H1 (cell line): ENCODE results near the gene PROCR. TPM values are rescaled to one million over a fixed set of nuclear protein-coding genes. Genes with fewer than 3 reads are reported as not detected.

Experiments used
- CTCF ChIA-PET: fragments of 300-600 bp; sonication (Branson Sonifier 250); formaldehyde crosslinking; loops from one replicate; lab custom pipeline; 2021; ENCODE audit not compliant: partially characterized antibody; lab: Charles Lee
- POLR2A ChIA-PET: fragments of 300-600 bp; sonication (Branson Sonifier 250); formaldehyde crosslinking; loops from one replicate; lab custom pipeline; 2021; ENCODE audit warnings: inconsistent platforms; ENCODE audit not compliant: partially characterized antibody; lab: Charles Lee
- DNase-seq, 2 experiments: peaks; one replicate each; pipeline versions ENCODE4 v3.0.0 to v3.0.0-alpha.2; 2010 to 2022; ENCODE audit warnings: low spot score in 2 of 2, low read depth in 1 of 2, mixed read lengths in 1 of 2
- FAIRE-seq: peaks from 2 replicates; lab custom pipeline; 2011; peaks lifted over from hg19 to GRCh38; lab: Jason Lieb, UNC
- H2AFZ ChIP-seq: 2 replicates; pipeline ENCODE4 v1.8.1; 2012; ENCODE audit warnings: low read length, inconsistent platforms
- H2AK5ac ChIP-seq: 2 replicates; pipeline ENCODE4 v1.6.1; 2013; ENCODE audit warnings: low read depth, low read length
- H2BK120ac ChIP-seq: replicated peaks from 2 replicates; pipeline ENCODE3; 2013; ENCODE audit warnings: low read depth, low read length, inconsistent platforms
- H2BK12ac ChIP-seq: 2 replicates; pipeline ENCODE4 v1.6.1; 2013; ENCODE audit warnings: low read depth, low read length
- H2BK15ac ChIP-seq: 2 replicates; pipeline ENCODE4 v1.6.1; 2013; ENCODE audit warnings: low read length
- H2BK20ac ChIP-seq: 2 replicates; pipeline ENCODE4 v1.6.1; 2013; ENCODE audit warnings: low read length
- H2BK5ac ChIP-seq: 2 replicates; pipeline ENCODE4 v1.6.1; 2013; ENCODE audit warnings: low read depth, low read length
- H3K14ac ChIP-seq: 2 replicates; pipeline ENCODE4 v1.6.1; 2013; ENCODE audit warnings: inconsistent platforms; ENCODE audit not compliant: insufficient read length
- H3K18ac ChIP-seq: 2 replicates; pipeline ENCODE4 v1.6.1; 2013; ENCODE audit warnings: low read length; ENCODE audit errors: extremely low read depth
- H3K23ac ChIP-seq: 2 replicates; pipeline ENCODE4 v1.6.1; 2013; ENCODE audit warnings: inconsistent platforms; ENCODE audit not compliant: insufficient read length
- H3K23me2 ChIP-seq: 2 replicates; pipeline ENCODE4 v1.6.1; 2013; ENCODE audit warnings: low read depth, low read length
- H3K27ac ChIP-seq: 2 replicates; pipeline ENCODE4 v1.6.1; 2011; ENCODE audit warnings: low read depth, low read length, inconsistent platforms
- H3K27me3 ChIP-seq, 4 experiments: replicated peaks in 1 of 4; 1 replicate in 1 of 4; 2 replicates in 3 of 4; pipeline versions ENCODE4 v1.6.1 to v1.8.1; 2011 to 2013; ENCODE audit warnings: low read length in 3 of 4, mild to moderate bottlenecking in 3 of 4, inconsistent platforms in 2 of 4, mixed read lengths in 2 of 4, moderate library complexity in 1 of 4; ENCODE audit not compliant: control insufficient read depth in 3 of 4, insufficient read depth in 3 of 4; ENCODE audit errors: extremely low read depth in 1 of 4
- H3K36me3 ChIP-seq, 4 experiments: 2 replicates each; pipeline versions ENCODE4 v1.6.1 to v1.8.1; 2011 to 2013; ENCODE audit warnings: mild to moderate bottlenecking in 4 of 4, low read length in 3 of 4, moderate library complexity in 2 of 4, control low read depth in 1 of 4, inconsistent platforms in 1 of 4; ENCODE audit not compliant: insufficient read depth in 4 of 4, control insufficient read depth in 2 of 4
- H3K4ac ChIP-seq: replicated peaks from 2 replicates; pipeline ENCODE3; 2013; ENCODE audit warnings: low read length, low read depth, mixed read lengths, inconsistent platforms; ENCODE audit not compliant: insufficient read length
- H3K4me1 ChIP-seq, 4 experiments: replicated peaks in 1 of 4; 1 replicate in 1 of 4; 2 replicates in 3 of 4; pipeline versions ENCODE4 v1.6.1 to v1.8.1; 2011 to 2013; ENCODE audit warnings: low read length in 3 of 4, inconsistent platforms in 2 of 4, mixed read lengths in 1 of 4; ENCODE audit not compliant: insufficient read depth in 4 of 4, control insufficient read depth in 3 of 4
- H3K4me2 ChIP-seq, 2 experiments: 2 replicates each; pipeline versions ENCODE4 v1.6.1 to v1.8.1; 2011 to 2013; ENCODE audit warnings: low read depth in 2 of 2, low read length in 2 of 2, control low read depth in 1 of 2, inconsistent platforms in 1 of 2, mild to moderate bottlenecking in 1 of 2; ENCODE audit not compliant: insufficient read depth in 1 of 2
- H3K4me3 ChIP-seq, 4 experiments: fragments of 200-600, 300-600 bp in 1 of 4; sonication (generic), shearing (Covaris generic), sonication (Bioruptor Twin) in 1 of 4; 2 replicates each; pipeline versions ENCODE4 v1.5.1 to v1.8.1; 2011 to 2016; ENCODE audit warnings: low read length in 4 of 4, low read depth in 3 of 4, control low read depth in 2 of 4, inconsistent platforms in 2 of 4, mild to moderate bottlenecking in 2 of 4, mixed read lengths in 1 of 4, moderate library complexity in 1 of 4; ENCODE audit not compliant: insufficient read depth in 2 of 4; ENCODE audit errors: extremely low read depth in 1 of 4
- H3K56ac ChIP-seq: replicated peaks from 2 replicates; pipeline ENCODE3; 2013; ENCODE audit warnings: low read depth, mild to moderate bottlenecking, mixed read lengths, low read length, inconsistent platforms; ENCODE audit not compliant: insufficient read length
- H3K79me1 ChIP-seq: 2 replicates; pipeline ENCODE4 v1.6.1; 2013; ENCODE audit warnings: low read depth, low read length, control low read depth
- H3K79me2 ChIP-seq, 2 experiments: 2 replicates each; pipeline versions ENCODE4 v1.6.1 to v1.8.1; 2012 to 2013; ENCODE audit warnings: low read length in 2 of 2, mild to moderate bottlenecking in 2 of 2, inconsistent platforms in 1 of 2; ENCODE audit not compliant: insufficient read depth in 2 of 2, control insufficient read depth in 1 of 2
- H3K9ac ChIP-seq, 4 experiments: replicated peaks in 1 of 4; 1 replicate in 1 of 4; 2 replicates in 3 of 4; pipeline versions ENCODE4 v1.6.1 to v1.8.1; 2011 to 2013; ENCODE audit warnings: low read depth in 3 of 4, low read length in 3 of 4, control low read depth in 2 of 4, mild to moderate bottlenecking in 2 of 4, moderate library complexity in 2 of 4, inconsistent platforms in 1 of 4; ENCODE audit errors: extremely low read depth in 1 of 4
- H3K9me3 ChIP-seq, 2 experiments: 2 replicates each; pipeline versions ENCODE4 v1.6.1 to v1.8.1; 2012 to 2013; ENCODE audit warnings: mild to moderate bottlenecking in 2 of 2, moderate library complexity in 2 of 2, control low read depth in 1 of 2, inconsistent platforms in 1 of 2, low read depth in 1 of 2, low read length in 1 of 2, mixed read lengths in 1 of 2; ENCODE audit not compliant: insufficient read depth in 2 of 2
- H4K20me1 ChIP-seq, 2 experiments: replicated peaks in 1 of 2; 2 replicates each; pipeline versions ENCODE3 to v1.8.1; 2011 to 2013; ENCODE audit warnings: inconsistent platforms in 2 of 2, low read length in 2 of 2, mild to moderate bottlenecking in 1 of 2; ENCODE audit not compliant: insufficient read depth in 2 of 2, control insufficient read depth in 1 of 2
- H4K5ac ChIP-seq: 2 replicates; pipeline ENCODE4 v1.6.1; 2013; ENCODE audit warnings: low read length, low read depth, mixed read lengths, inconsistent platforms; ENCODE audit not compliant: insufficient read length
- H4K8ac ChIP-seq: 2 replicates; pipeline ENCODE4 v1.8.0; 2013; ENCODE audit warnings: mild to moderate bottlenecking, moderate library complexity, low read length, inconsistent platforms; ENCODE audit not compliant: insufficient read depth; ENCODE audit errors: extremely low read depth
- H4K91ac ChIP-seq: replicated peaks from 2 replicates; pipeline ENCODE3; 2013; ENCODE audit warnings: low read length, mixed read lengths, inconsistent platforms; ENCODE audit not compliant: insufficient read length
- CBX5 ChIP-seq: fragments of 300-800, 300-1000 bp; sonication (generic); IDR thresholded peaks from 2 replicates; pipeline ENCODE4 v1.7.1; 2016; ENCODE audit warnings: antibody characterized with exemption, low read length, low read depth
- WGBS, 2 experiments: shearing (Covaris generic) in 1 of 2; methylation state at CpG; one replicate each; pipeline versions ENCODE4 v1.1.6 to v1.1.7; 2013 to 2015; ENCODE audit warnings: low lambda C conversion rate in 2 of 2, mixed read lengths in 2 of 2, inconsistent platforms in 1 of 2, low coverage in 1 of 2, missing lambda C conversion rate in 1 of 2; ENCODE audit not compliant: insufficient replicate concordance in 2 of 2, insufficient coverage in 1 of 2, insufficient read length in 1 of 2; ENCODE audit errors: extremely low coverage in 1 of 2, missing lambda C conversion rate in 1 of 2; 5-methylcytosine and 5-hydroxymethylcytosine counted together
- polyA plus RNA-seq, 7 experiments: library from polyadenylated mRNA; depleted of rRNA in 3 of 7; stranded (reverse) in 5 of 7; unstranded in 2 of 7; fragments of >200 nt in 5 of 7; fragments of 200-250 nt in 2 of 7; gene quantifications; 1 replicate in 5 of 7; 2 replicates in 1 of 7; 4 replicates in 1 of 7; pipeline versions ENCODE4 v1.2.1 to v1.2.3, GENCODE V29; 2011 to 2013; ENCODE audit warnings: missing spikeins in 2 of 7, mixed read lengths in 2 of 7
- total RNA-seq: library from RNA; stranded (reverse); fragmentation: NEBNext Ultra II Directional; extraction: Animal tissue kit (Norgen Biotek cat#: 25700); gene quantifications from 2 replicates; pipeline ENCODE4 v1.2.1, GENCODE V29; 2021

The PROCR gene
- total and polyA plus RNA-seq, 2 of the 8 experiments (the other 6 are each of a cell fraction or from before 2014, with no cell fraction given): 21.3 to 42.9 TPM

GRCh38 chr20:35206802-35207201 is 34.9 kb downstream of the PROCR start:
- Histone ChIP-seq H3K23me2 (no peaks in the 10 kb centered on the region), H4K8ac (no peak overlapping the region), H3K79me1 (no peaks in the 10 kb centered on the region), H3K4ac (no peak overlapping the region), H3K23ac (no peak overlapping the region), H2BK20ac (no peak overlapping the region), H3K14ac (no peak overlapping the region), H4K91ac (no peak overlapping the region), H3K4me1 (no peaks in the 10 kb centered on the region), H2BK15ac (no peak overlapping the region), H2BK12ac (no peak overlapping the region), H3K4me3 (no peak overlapping the region), H3K56ac (no peak overlapping the region), H3K18ac (no peak overlapping the region), H3K4me2 (no peak overlapping the region), H4K20me1 (no peaks in the 10 kb centered on the region), H3K27ac (no peak overlapping the region), H3K9ac (no peak overlapping the region), H3K36me3 (no peaks in the 10 kb centered on the region), H2AK5ac (no peak overlapping the region), H2BK5ac (no peak overlapping the region), H3K9me3 (no peaks in the 10 kb centered on the region), H2BK120ac (no peak overlapping the region), H2AFZ (no peak overlapping the region), H4K5ac (no peak overlapping the region), H3K79me2 (no peaks in the 10 kb centered on the region), H3K27me3 (no peaks in the 10 kb centered on the region)
- 90% methylated on average over 1 of the region's 1 CpG; no CpG with 5 or more reads in 1 of the 2 experiments for WGBS, 2 experiments
- POLR2A ChIA-PET: no interaction called here
- FAIRE-seq: no peak
- no peak for DNase-seq
- CTCF ChIA-PET: interaction anchor here (1.0 to 5.5 kb wide), 6 partner anchors 31 to 65 kb away, joined by 3 to 64 read pairs (median 13); partner anchors contain the start of gene EDEM2
- no peak for TF ChIP-seq CBX5
